CD4-positive, alpha-beta memory T cell (primary cell): ENCODE results near the gene VEGFA. TPM values are rescaled to one million over a fixed set of nuclear protein-coding genes. Genes with fewer than 3 reads are reported as not detected.

Experiments used
- CTCF ChIA-PET: fragments of 350-600 bp; sonication (Branson Sonifier 250); formaldehyde crosslinking; loops from one replicate; lab custom pipeline; 2021; ENCODE audit warnings: inconsistent platforms; ENCODE audit not compliant: partially characterized antibody; lab: Charles Lee
- POLR2A ChIA-PET: fragments of 350-600 bp; sonication (Branson Sonifier 250); formaldehyde crosslinking; loops from one replicate; lab custom pipeline; 2021; ENCODE audit not compliant: partially characterized antibody; lab: Charles Lee
- DNase-seq, 5 donors: peaks; one replicate each; pipeline versions ENCODE4 v3.0.0 to v3.0.0-alpha.2; 2020 to 2022; ENCODE audit warnings: mixed read lengths in 1 of 5
- H3K27ac ChIP-seq: one replicate; pipeline ENCODE4 v1.7.0; 2013; ENCODE audit warnings: low read depth, low read length
- H3K27me3 ChIP-seq: 2 replicates; pipeline ENCODE4 v1.7.0; 2013; ENCODE audit warnings: mild to moderate bottlenecking, low read length, moderate library complexity; ENCODE audit not compliant: insufficient read depth
- H3K36me3 ChIP-seq: 2 replicates; pipeline ENCODE4 v1.7.0; 2013; ENCODE audit warnings: mild to moderate bottlenecking, low read length, moderate library complexity; ENCODE audit not compliant: insufficient read depth
- H3K4me1 ChIP-seq: 2 replicates; pipeline ENCODE4 v1.7.0; 2013; ENCODE audit warnings: mild to moderate bottlenecking, low read length, moderate library complexity; ENCODE audit not compliant: insufficient read depth
- H3K4me3 ChIP-seq, 2 donors: one replicate each; pipeline ENCODE4 v1.7.0; 2013; ENCODE audit warnings: low read length in 2 of 2, mild to moderate bottlenecking in 1 of 2
- H3K9me3 ChIP-seq, 2 donors: one replicate each; pipeline ENCODE4 v1.7.0; 2013; ENCODE audit warnings: low read length in 2 of 2, control low read depth in 1 of 2; ENCODE audit not compliant: control insufficient read depth in 1 of 2
- H3K27ac Mint-ChIP-seq, 7 donors: one replicate each; pipeline ENCODE4 v1.8.0; 2020 to 2021; ENCODE audit warnings: mixed read lengths in 7 of 7, mild to moderate bottlenecking in 6 of 7, inconsistent platforms in 3 of 7, moderate library complexity in 3 of 7
- H3K27me3 Mint-ChIP-seq, 2 donors: one replicate each; pipeline ENCODE4 v1.8.0; 2020 to 2021; ENCODE audit warnings: mixed read lengths in 2 of 2
- H3K36me3 Mint-ChIP-seq, 2 donors: one replicate each; pipeline ENCODE4 v1.8.0; 2020 to 2021; ENCODE audit warnings: mixed read lengths in 2 of 2, inconsistent platforms in 1 of 2, mild to moderate bottlenecking in 1 of 2
- H3K4me1 Mint-ChIP-seq, 4 donors: one replicate each; pipeline ENCODE4 v1.8.0; 2020 to 2021; ENCODE audit warnings: mixed read lengths in 4 of 4, mild to moderate bottlenecking in 1 of 4
- H3K4me3 Mint-ChIP-seq, 8 donors: one replicate each; pipeline ENCODE4 v1.8.0; 2020 to 2021; ENCODE audit warnings: mixed read lengths in 8 of 8, mild to moderate bottlenecking in 7 of 8, moderate library complexity in 6 of 8, inconsistent platforms in 3 of 8
- H3K9me3 Mint-ChIP-seq, 8 donors: one replicate each; pipeline ENCODE4 v1.8.0; 2020 to 2021; ENCODE audit warnings: mixed read lengths in 8 of 8, mild to moderate bottlenecking in 5 of 8, inconsistent platforms in 3 of 8, moderate library complexity in 1 of 8
- intact Hi-C: fragments of 100-400 bp; cut with micrococcal nuclease; formaldehyde crosslinking; loops from one replicate; pipeline ENCODE4 v1.15.1; 2023
- polyA plus RNA-seq, 2 donors: library from polyadenylated mRNA; unstranded; fragments of 300-500 nt; fragmentation: Illumina TruSeq; gene quantifications; one replicate each; pipeline ENCODE4 v1.2.3, GENCODE V29; 2021
- total RNA-seq, 2 experiments: library from RNA; stranded (reverse); gene quantifications; one replicate each; pipeline ENCODE4 v1.2.3, GENCODE V29; 2021

Gene VEGFA
- total and polyA plus RNA-seq, 4 experiments from 2014 or later = 0.29 to 1.1 TPM; not detected in 2

GRCh38 chr6:43793875-43794242 is 23.8 kb downstream of the VEGFA start:
- DNase-seq = no peak
- Histone ChIP-seq H3K36me3 (no peaks in the 10 kb centered on the region), H3K4me1 (no peaks in the 10 kb centered on the region), H3K9me3 (no peaks in the 10 kb centered on the region), H3K4me3 (no peak overlapping the region), H3K27ac (no peak overlapping the region), H3K27me3 (no peaks in the 10 kb centered on the region)
- Mint-ChIP-seq H3K27me3 (peaks cover 0 to 9% of the 10 kb centered on the region in 2 donors), H3K9me3 (no peaks in the 10 kb centered on the region), H3K4me3 (no peak overlapping the region), H3K36me3 (no peaks in the 10 kb centered on the region), H3K27ac (no peak overlapping the region), H3K4me1 (no peaks in the 10 kb centered on the region)
- ChIA-PET CTCF (interaction anchor here (1.0 kb wide), 1 partner anchor 285 kb away, joined by 3 read pairs; no protein-coding TSS in a partner anchor), POLR2A (no interaction called here)
- intact Hi-C loops = no loop called here

GRCh38 chr6:43795421-43795820 is 25.4 kb downstream of the VEGFA start:
- POLR2A ChIA-PET = no interaction called here
- H3K36me3 ChIP-seq = no peaks in the 10 kb centered on the region
- H3K9me3 ChIP-seq = no peaks in the 10 kb centered on the region
- H3K27me3 ChIP-seq = no peaks in the 10 kb centered on the region
- no peak overlapping the region for H3K27ac Mint-ChIP-seq
- CTCF ChIA-PET = no interaction called here
- H3K9me3 Mint-ChIP-seq = no peaks in the 10 kb centered on the region
- intact Hi-C loops = no loop called here
- H3K27me3 Mint-ChIP-seq = peaks cover 0 to 9% of the 10 kb centered on the region in 2 donors
- peaks cover 0 to 5% (median 0%) of the 10 kb centered on the region in 4 donors for H3K4me1 Mint-ChIP-seq
- peaks cover 13% of the 10 kb centered on the region for H3K4me1 ChIP-seq
- H3K4me3 ChIP-seq = no peak overlapping the region
- no peak overlapping the region for H3K4me3 Mint-ChIP-seq
- H3K27ac ChIP-seq = no peak overlapping the region
- H3K36me3 Mint-ChIP-seq = no peaks in the 10 kb centered on the region
- no peak for DNase-seq

GRCh38 chr6:43796168-43796567 is 26.2 kb downstream of the VEGFA start:
- POLR2A ChIA-PET = no interaction called here
- H3K4me3 ChIP-seq = no peak overlapping the region
- H3K27me3 Mint-ChIP-seq = peaks cover 0 to 9% of the 10 kb centered on the region in 2 donors

GRCh38 chr6:43796903-43797890 is 27.2 kb downstream of the VEGFA start:
- H3K27me3 ChIP-seq = no peaks in the 10 kb centered on the region
- H3K27ac Mint-ChIP-seq = no peak overlapping the region
- intact Hi-C loops = no loop called here

More at GRCh38 chr6:43796168-43796567, 26.2 kb downstream of the VEGFA start:
- DNase-seq = no peak
- intact Hi-C loops = no loop called here
- Histone ChIP-seq H3K4me1 (peaks cover 13% of the 10 kb centered on the region), H3K27me3 (no peaks in the 10 kb centered on the region), H3K27ac (no peak overlapping the region), H3K9me3 (no peaks in the 10 kb centered on the region), H3K36me3 (no peaks in the 10 kb centered on the region)
- H3K4me3 Mint-ChIP-seq = no peak overlapping the region
- H3K9me3 Mint-ChIP-seq = no peaks in the 10 kb centered on the region
- H3K36me3 Mint-ChIP-seq = no peaks in the 10 kb centered on the region
- CTCF ChIA-PET = no interaction called here
- H3K27ac Mint-ChIP-seq = no peak overlapping the region
- peaks cover 0 to 5% (median 0%) of the 10 kb centered on the region in 4 donors for H3K4me1 Mint-ChIP-seq

GRCh38 chr6:43797919-43798318 is 27.9 kb downstream of the VEGFA start:
- H3K27me3 ChIP-seq = no peaks in the 10 kb centered on the region
- Mint-ChIP-seq H3K9me3 (no peaks in the 10 kb centered on the region), H3K4me1 (peaks cover 0 to 5% (median 0%) of the 10 kb centered on the region in 4 donors), H3K36me3 (no peaks in the 10 kb centered on the region), H3K4me3 (no peak overlapping the region), H3K27ac (no peak overlapping the region), H3K27me3 (peaks cover 0 to 8% of the 10 kb centered on the region in 2 donors)
- H3K9me3 ChIP-seq = no peaks in the 10 kb centered on the region
- H3K36me3 ChIP-seq = no peaks in the 10 kb centered on the region
- intact Hi-C loops = no loop called here
- H3K4me3 ChIP-seq = no peak overlapping the region
- ChIA-PET CTCF (no interaction called here), POLR2A (no interaction called here)
- H3K27ac ChIP-seq = no peak overlapping the region
- H3K4me1 ChIP-seq = peaks cover 15% of the 10 kb centered on the region
- DNase-seq = no peak

More at GRCh38 chr6:43796903-43797890, 27.2 kb downstream of the VEGFA start:
- H3K36me3 Mint-ChIP-seq = no peaks in the 10 kb centered on the region
- DNase-seq = no peak
- peaks cover 0 to 9% of the 10 kb centered on the region in 2 donors for H3K27me3 Mint-ChIP-seq
- no peak overlapping the region for H3K4me3 Mint-ChIP-seq
- H3K9me3 Mint-ChIP-seq = no peaks in the 10 kb centered on the region
- ChIA-PET CTCF (interaction anchor here (0.5 kb wide), 1 partner anchor 887 kb away, joined by 4 read pairs; no protein-coding TSS in a partner anchor), POLR2A (no interaction called here)
- Histone ChIP-seq H3K4me3 (no peak overlapping the region), H3K27ac (no peak overlapping the region), H3K4me1 (peaks cover 13% of the 10 kb centered on the region), H3K36me3 (no peaks in the 10 kb centered on the region), H3K9me3 (no peaks in the 10 kb centered on the region)
- peaks cover 0 to 5% (median 0%) of the 10 kb centered on the region in 4 donors for H3K4me1 Mint-ChIP-seq

GRCh38 chr6:43798688-43799444 is 28.9 kb downstream of the VEGFA start:
- H3K4me1 ChIP-seq = peaks cover 17% of the 10 kb centered on the region
- ChIA-PET POLR2A (no interaction called here), CTCF (no interaction called here)
- Mint-ChIP-seq H3K36me3 (no peaks in the 10 kb centered on the region), H3K4me1 (peaks cover 0 to 5% (median 0%) of the 10 kb centered on the region in 4 donors), H3K9me3 (no peaks in the 10 kb centered on the region), H3K4me3 (no peak overlapping the region), H3K27ac (peak overlapping the region in 4 of 7 donors; percentile 20 to 36 (median 29)), H3K27me3 (peaks cover 0 to 6% of the 10 kb centered on the region in 2 donors)
- H3K36me3 ChIP-seq = no peaks in the 10 kb centered on the region
- no peak overlapping the region for H3K27ac ChIP-seq
- no peak for DNase-seq
- intact Hi-C loops = no loop called here
- no peaks in the 10 kb centered on the region for H3K9me3 ChIP-seq
- no peak overlapping the region for H3K4me3 ChIP-seq
- H3K27me3 ChIP-seq = no peaks in the 10 kb centered on the region
